Posterior vena cava (tissue), 2 donors: Measurements from ENCODE around the gene OR4D2. TPM values are rescaled to one million over a fixed set of nuclear protein-coding genes. Genes with fewer than 3 reads are reported as not detected.

Source experiments
- DNase-seq: peaks from one replicate; pipeline ENCODE4 v3.0.0-alpha.2; 2020; ENCODE audit warnings: low spot score
- intact Hi-C, 2 donors: fragments of 100-400 bp; cut with DNase I; formaldehyde crosslinking; loops; one replicate each; pipeline versions ENCODE4 v1.14.1 to v1.14.2; 2022 to 2023
- total RNA-seq, 2 donors: library from RNA; stranded (reverse); fragmentation: NEBNext Ultra II Directional; extraction: Animal tissue kit (Norgen Biotek cat#: 25700); gene quantifications; one replicate each; pipeline ENCODE4 v1.2.1, GENCODE V29; 2021
- donor health status: DM: yes; HTN: yes; CAD: no.
- donor health status: DM: yes; HTN: yes; CAD: no.

Gene OR4D2
- total RNA-seq, 2 donors from 2014 or later: not detected

- intact Hi-C loops: no loop called here
- no peak for DNase-seq
Observed at GRCh38 chr17:58200024-58200633, 33.3 kb downstream of the OR4D2 start.

- DNase-seq: no peak
- intact Hi-C loops: no loop called here
Observed at GRCh38 chr17:58202859-58203258, 36.1 kb downstream of the OR4D2 start.

GRCh38 chr17:58204796-58205195 is 38.0 kb downstream of the OR4D2 start:
- no peak for DNase-seq
- intact Hi-C loops: no loop called here

DNA sequence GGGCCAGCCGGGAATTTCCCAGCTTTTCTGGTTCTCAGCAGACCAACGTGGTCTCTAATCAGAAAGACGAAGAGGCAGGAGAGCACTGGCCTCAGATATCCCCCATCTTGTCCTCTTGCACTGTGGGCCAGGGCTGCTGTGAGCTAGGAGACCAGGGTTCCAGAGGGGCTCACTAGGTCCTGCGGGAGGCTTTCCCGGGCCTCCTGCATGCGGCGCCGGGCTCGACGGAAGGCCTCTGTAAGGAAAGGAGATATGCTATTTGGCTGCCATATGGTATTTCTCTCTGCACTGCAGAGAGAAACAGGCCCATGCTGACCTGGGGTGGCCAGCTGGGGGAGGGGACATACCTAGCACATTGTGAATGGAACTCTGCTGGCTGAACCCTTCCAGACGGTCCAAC is 39.2 kb downstream of the OR4D2 start:
- DNase-seq: no peak
- intact Hi-C loops: no loop called here

DNA sequence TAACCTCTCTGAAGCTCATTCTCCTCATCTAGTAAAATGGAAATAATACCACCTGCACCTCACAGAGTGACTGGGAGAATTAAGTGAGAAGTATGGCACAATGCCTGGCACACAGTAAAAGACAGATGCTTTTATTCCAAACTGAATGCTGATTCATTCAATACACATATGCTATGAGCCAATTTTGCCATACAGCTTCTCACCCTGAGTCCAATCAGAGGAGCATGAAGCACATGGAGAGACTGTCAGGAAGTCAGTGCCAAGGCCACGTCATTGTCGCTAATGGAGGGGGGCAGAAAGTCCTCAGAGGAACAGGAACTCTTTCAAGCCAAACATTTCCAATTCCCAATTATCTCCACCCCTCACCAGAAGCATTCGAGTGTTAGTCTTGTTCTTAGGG is 40.7 kb downstream of the OR4D2 start:
- no peak for DNase-seq
- intact Hi-C loops: no loop called here

GRCh38 chr17:58208344-58208743 is 41.6 kb downstream of the OR4D2 start:
- no peak for DNase-seq
- intact Hi-C loops: no loop called here

DNA sequence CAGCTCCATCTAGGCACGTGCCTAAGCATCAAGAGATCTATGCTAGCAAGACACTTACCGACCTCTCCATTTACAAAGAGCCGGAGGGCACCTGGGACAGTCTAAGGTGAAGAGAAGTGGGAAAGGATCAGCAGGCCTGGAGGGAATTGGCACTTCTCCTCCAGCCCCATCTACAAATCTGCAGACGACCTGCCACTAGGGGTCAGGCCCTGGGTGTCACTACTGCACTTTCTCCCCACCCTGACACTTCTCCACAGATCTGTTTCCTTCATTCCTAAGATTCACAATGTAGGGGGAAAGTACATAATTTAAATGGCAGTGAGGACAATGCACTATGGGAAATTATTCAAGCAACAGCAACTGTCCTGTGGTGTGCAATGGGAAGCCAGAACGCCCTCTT is 44.1 kb downstream of the OR4D2 start:
- intact Hi-C loops: no loop called here
- DNase-seq: no peak

GRCh38 chr17:58215685-58216084 is 48.9 kb downstream of the OR4D2 start:
- intact Hi-C loops: no loop called here

DNA sequence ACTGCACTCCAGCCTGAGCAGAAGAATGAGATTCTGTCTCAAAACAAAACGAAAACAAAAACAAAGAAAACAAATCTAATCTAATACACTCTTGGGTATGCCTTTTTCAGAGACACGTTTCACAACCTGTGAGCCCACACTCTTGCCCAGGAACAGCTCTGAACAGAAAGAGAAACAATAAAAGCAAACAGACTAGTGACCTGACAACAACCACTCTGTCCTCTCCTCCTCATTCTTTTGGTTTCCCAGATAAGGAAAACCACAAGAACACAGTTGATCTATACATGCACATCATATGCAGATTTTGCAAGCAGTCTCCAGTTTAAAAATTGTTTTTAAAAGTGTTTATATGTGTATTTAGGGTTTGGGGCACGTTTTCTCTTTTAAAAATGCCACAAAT is 51.0 kb downstream of the OR4D2 start:
- intact Hi-C loops: no loop called here
- DNase-seq: no peak

More at GRCh38 chr17:58215685-58216084, 48.9 kb downstream of the OR4D2 start:
- no peak for DNase-seq

DNA sequence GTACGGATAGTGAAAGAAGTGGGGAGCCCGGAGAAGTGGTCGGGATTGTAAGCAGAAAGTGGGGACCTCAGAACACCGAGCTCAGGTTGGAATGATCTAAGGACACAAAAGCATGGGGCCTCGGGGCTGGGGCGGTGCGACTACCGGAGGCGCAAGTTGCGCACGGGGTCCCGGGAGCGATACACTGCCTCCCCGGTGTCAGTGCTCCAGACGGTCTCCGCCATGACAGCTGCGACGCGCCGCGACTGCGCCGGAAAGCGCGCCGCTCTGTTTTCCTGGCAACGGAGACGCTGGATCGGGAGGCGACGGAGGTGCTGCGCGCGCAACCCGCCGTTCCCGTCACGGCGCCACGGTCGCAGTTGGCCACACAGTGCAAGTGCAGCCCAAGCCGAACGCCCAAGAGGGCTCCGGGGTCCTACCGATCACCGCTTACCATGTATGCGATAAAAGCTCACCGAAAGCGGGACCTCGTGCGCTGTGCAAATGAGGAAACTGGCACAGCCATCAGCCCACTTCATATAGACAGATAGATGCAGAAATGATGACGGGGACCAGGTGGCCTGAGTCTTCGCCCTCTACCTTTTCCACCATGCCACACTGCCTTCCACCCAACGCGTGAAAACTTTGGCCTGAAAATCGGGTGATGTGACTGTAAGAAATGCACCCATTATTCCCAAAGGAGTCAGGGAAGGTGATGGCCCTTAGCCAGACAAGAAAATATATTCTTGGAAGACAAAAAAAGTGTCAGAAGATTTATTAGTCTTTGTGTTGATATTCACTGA is 52.4 kb downstream of the OR4D2 start, which contains the start of gene MKS1:
MKS1 (minus strand) TSS at position 249 of the 782 bp plus-strand sequence; CDS start at position 224, 25 bp downstream.
- intact Hi-C loops: no loop called here
- peak; percentile 99 for DNase-seq

GRCh38 chr17:58219789-58220183 is 53.0 kb downstream of the OR4D2 start:
- intact Hi-C loops: no loop called here
- no peak for DNase-seq

Other genes with a start within 250 kb of the OR4D2 start
- gene CUEDC1, start 211.6 kb upstream of the OR4D2 start, total RNA-seq: 10 to 100 TPM; 42.3 to 43.6 TPM
- 10 to 100 TPM; 56.1 to 61.8 TPM for gene VEZF1, start 178.7 kb upstream of the OR4D2 start, total RNA-seq
- gene SRSF1, start 159.7 kb upstream of the OR4D2 start, total RNA-seq: 100 to 1,000 TPM; 120 to 152 TPM
- gene DYNLL2, start 83.6 kb upstream of the OR4D2 start, total RNA-seq: 10 to 100 TPM; 30.6 to 35.4 TPM
- gene OR4D1, start 18.6 kb upstream of the OR4D2 start, total RNA-seq: not detected
- not detected for gene EPX, start 25.7 kb downstream of the OR4D2 start, total RNA-seq
- gene MKS1, start 52.3 kb downstream of the OR4D2 start, total RNA-seq: 1 to 10 TPM; 9.4 to 9.7 TPM
- gene LPO, start 71.6 kb downstream of the OR4D2 start, total RNA-seq: not detected
- under 1 TPM; 0.74 to 0.86 TPM for gene MPO, start 114.0 kb downstream of the OR4D2 start, total RNA-seq
- 1 to 10 TPM; 8.2 to 10.0 TPM for gene TSPOAP1, start 161.8 kb downstream of the OR4D2 start, total RNA-seq
- gene SUPT4H1, start 185.2 kb downstream of the OR4D2 start, total RNA-seq: 10 to 100 TPM; 48.4 to 50.1 TPM